Heart right ventricle (tissue), 16 donors: Measurements from ENCODE around the gene GPSM1. TPM values are rescaled to one million over a fixed set of nuclear protein-coding genes. Genes with fewer than 3 reads are reported as not detected.

Source experiments
- ATAC-seq, 8 donors: fragments of 200-7000 bp; cut with Tn5 transposase; one replicate each; pipeline ENCODE4 v1.9.1; 2020; ENCODE audit warnings: mild to moderate bottlenecking in 8 of 8, moderate library complexity in 8 of 8, moderate number of reproducible peaks in 1 of 8
- DNase-seq, 2 donors: peaks; one replicate each; pipeline ENCODE4 v3.0.0-alpha.2; 2020
- H3K27ac ChIP-seq, 10 donors: fragments of 200-600 bp; sonication (generic) in 2 of 10; one replicate each; pipeline versions ENCODE4 v1.5.0 to v1.8.0; 2020 to 2022; ENCODE audit warnings: mild to moderate bottlenecking in 3 of 10
- H3K27me3 ChIP-seq, 7 donors: fragments of 200-600 bp; one replicate each; pipeline ENCODE4 v1.8.0; 2021 to 2022; ENCODE audit warnings: mild to moderate bottlenecking in 2 of 7
- H3K36me3 ChIP-seq, 9 donors: fragments of 200-600 bp; sonication (generic) in 1 of 9; one replicate each; pipeline versions ENCODE4 v1.5.0 to v1.8.0; 2020 to 2022; ENCODE audit warnings: mild to moderate bottlenecking in 2 of 9
- H3K4me1 ChIP-seq, 9 donors: fragments of 200-600 bp; sonication (generic) in 1 of 9; one replicate each; pipeline versions ENCODE4 v1.5.0 to v1.8.0; 2020 to 2022; ENCODE audit warnings: mild to moderate bottlenecking in 4 of 9
- H3K4me3 ChIP-seq, 10 donors: fragments of 200-600 bp; sonication (generic) in 2 of 10; one replicate each; pipeline versions ENCODE4 v1.5.0 to v1.8.0; 2020 to 2022; ENCODE audit warnings: mild to moderate bottlenecking in 7 of 10, moderate library complexity in 2 of 10
- H3K9me3 ChIP-seq, 11 donors: fragments of 200-600 bp in 10 of 11; sonication (generic) in 2 of 11; one replicate each; pipeline versions ENCODE4 v1.5.0 to v1.8.0; 2013 to 2022; ENCODE audit warnings: mild to moderate bottlenecking in 2 of 11, control low read depth in 1 of 11, moderate library complexity in 1 of 11
- WGBS, 2 donors: extraction: QIAGEN DNeasy Blood & Tissue Kit; methylation state at CpG; one replicate each; pipeline ENCODE4 v1.1.7; 2013; ENCODE audit warnings: inconsistent platforms in 1 of 2; 5-methylcytosine and 5-hydroxymethylcytosine counted together
- intact Hi-C, 10 donors: fragments of 100-400 bp; cut with DNase I; formaldehyde crosslinking; loops; one replicate each; pipeline versions ENCODE4 v1.11.1 to v1.14.2; 2022
- polyA plus RNA-seq, 2 donors: library from polyadenylated mRNA; stranded (reverse); fragments of 200-250 nt; gene quantifications; one replicate each; pipeline ENCODE4 v1.2.3, GENCODE V29; 2013
- total RNA-seq, 10 donors: library from RNA; stranded (reverse); fragmentation: NEBNext Ultra II Directional in 3 of 10; extraction: Animal tissue kit (Norgen Biotek cat#: 25700) in 3 of 10; gene quantifications; one replicate each; pipeline versions ENCODE4 v1.2.1 to v1.2.4, GENCODE V29; 2021 to 2023
- TF ChIP-seq, protein P1 (sequence below), 9 donors: fragments of 200-600 bp; sonication (generic) in 2 of 9; IDR thresholded peaks; one replicate each; pipeline versions ENCODE4 v1.5.0 to v1.8.0; 2021 to 2022; ENCODE audit warnings: antibody characterized with exemption in 9 of 9, mild to moderate bottlenecking in 5 of 9, moderate library complexity in 1 of 9
- donor health status: Arrhythmogenic right ventricular cardiomyopathy.
- donor health status: ischemic (EF 13 %, LVEDD 7.1; RV severe dilation, severe dysfunction).
- donor health status: healthy with polysubstance abuse.
- donor health status: DM: no; HTN: yes; CAD: no.
- donor health status: DM: no; HTN: no; CAD: no.
- donor health status: ischemic (EF 25% LVEDD 6.9; RV normal size, moderate dysfunction).
- donor health status: ischemic (EF 25% LVEDD 5.7; RV mildly dilated, moderate dysfunction).
- donor health status: healthy.
- donor health status: DM: yes; HTN: yes; CAD: no.
- donor health status: Ischemic cardiomyopathy.
- donor health status: ischemic (EF 35%, LVEDD 5.7; RV mildly dilated, moderate dysfunction).
- donor health status: nonischemic (EF 11% LVEDD 7.7; RV severe dilation, severe dysfunction).
- donor health status: DM: yes; HTN: yes; CAD: no.
- donor health status: PGD.
- donor health status: ischemic (EF 29% LVEDD 5.4; RV normal size, mild dysfunction).
- donor health status: nonischemic (EF 23%, LVEDD 6.1; RV moderate dilation, normal function).

GPSM1 gene
- total and polyA plus RNA-seq, 12 donors = 19.4 to 87.8 (median 25.8) TPM

DNA sequence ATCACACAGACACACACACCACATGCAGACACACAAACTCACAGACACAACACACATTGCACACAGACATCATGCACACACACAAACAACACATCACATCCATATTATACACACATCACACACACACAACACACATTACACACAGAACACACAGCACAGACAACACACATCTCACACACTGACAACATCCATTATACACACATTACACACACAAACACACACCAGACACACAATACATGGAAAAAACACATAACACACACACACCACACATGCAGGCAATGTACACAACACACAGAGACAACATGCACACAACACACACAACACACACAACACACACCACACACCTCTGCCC lies 18.7 kb upstream of the GPSM1 start:
- intact Hi-C loops = no loop called here
- ATAC-seq = no peak
- TF ChIP-seq, protein P1, sequence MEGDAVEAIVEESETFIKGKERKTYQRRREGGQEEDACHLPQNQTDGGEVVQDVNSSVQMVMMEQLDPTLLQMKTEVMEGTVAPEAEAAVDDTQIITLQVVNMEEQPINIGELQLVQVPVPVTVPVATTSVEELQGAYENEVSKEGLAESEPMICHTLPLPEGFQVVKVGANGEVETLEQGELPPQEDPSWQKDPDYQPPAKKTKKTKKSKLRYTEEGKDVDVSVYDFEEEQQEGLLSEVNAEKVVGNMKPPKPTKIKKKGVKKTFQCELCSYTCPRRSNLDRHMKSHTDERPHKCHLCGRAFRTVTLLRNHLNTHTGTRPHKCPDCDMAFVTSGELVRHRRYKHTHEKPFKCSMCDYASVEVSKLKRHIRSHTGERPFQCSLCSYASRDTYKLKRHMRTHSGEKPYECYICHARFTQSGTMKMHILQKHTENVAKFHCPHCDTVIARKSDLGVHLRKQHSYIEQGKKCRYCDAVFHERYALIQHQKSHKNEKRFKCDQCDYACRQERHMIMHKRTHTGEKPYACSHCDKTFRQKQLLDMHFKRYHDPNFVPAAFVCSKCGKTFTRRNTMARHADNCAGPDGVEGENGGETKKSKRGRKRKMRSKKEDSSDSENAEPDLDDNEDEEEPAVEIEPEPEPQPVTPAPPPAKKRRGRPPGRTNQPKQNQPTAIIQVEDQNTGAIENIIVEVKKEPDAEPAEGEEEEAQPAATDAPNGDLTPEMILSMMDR (IDR thresholded peaks at IDR 0.05) = no peak
- H3K36me3 ChIP-seq = no peaks in the 10 kb centered on the region
- no peaks in the 10 kb centered on the region for H3K9me3 ChIP-seq
- H3K27ac ChIP-seq = no peak overlapping the region
- peaks cover 0 to 42% (median 27%) of the 10 kb centered on the region in 7 donors for H3K27me3 ChIP-seq
- peaks cover 0 to 4% (median 0%) of the 10 kb centered on the region in 9 donors for H3K4me1 ChIP-seq
- DNase-seq = no peak
- H3K4me3 ChIP-seq = no peak overlapping the region

GRCh38 chr9:136309101-136309801 lies 18.1 kb upstream of the GPSM1 start:
- H3K36me3 ChIP-seq = no peaks in the 10 kb centered on the region

DNA sequence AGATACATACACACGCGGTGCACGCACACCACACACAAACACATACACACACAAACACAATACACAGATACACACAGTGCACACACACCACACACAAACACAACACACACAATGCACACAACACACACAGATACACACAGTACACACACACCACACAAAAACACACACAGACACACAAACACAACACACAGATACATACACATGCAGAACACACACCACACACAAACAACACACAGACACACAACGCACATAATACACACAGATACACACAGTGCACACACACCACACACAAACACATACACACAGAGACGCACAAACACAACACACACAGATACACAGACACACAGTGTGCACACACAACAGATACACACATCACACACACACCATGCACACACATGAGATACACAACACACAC lies 17.5 kb upstream of the GPSM1 start:
- Histone ChIP-seq H3K4me1 (peaks cover 0 to under 1% (median 0%) of the 10 kb centered on the region in 9 donors), H3K4me3 (no peak overlapping the region), H3K27me3 (peaks cover 0 to 36% (median 25%) of the 10 kb centered on the region in 7 donors), H3K9me3 (peaks cover 0 to 8% (median 0%) of the 10 kb centered on the region in 11 donors), H3K36me3 (no peaks in the 10 kb centered on the region), H3K27ac (no peak overlapping the region)
- DNase-seq = no peak
- ATAC-seq = no peak
- intact Hi-C loops = loop anchor here in 3 of 10 donors (5.0 to 10.0 kb wide), 2 partner anchors 92 to 95 kb away; partner anchors contain the start of gene SNAPC4 (in 3 of the 3)
- WGBS, 2 donors = 94 to 95% methylated on average over 5 of the region's 5 CpGs
- TF ChIP-seq, protein P1 (IDR thresholded peaks at IDR 0.05) = no peak

More at GRCh38 chr9:136309101-136309801, 18.1 kb upstream of the GPSM1 start:
- TF ChIP-seq, protein P1 (IDR thresholded peaks at IDR 0.05) = no peak
- peaks cover 0 to 2% (median 0%) of the 10 kb centered on the region in 11 donors for H3K9me3 ChIP-seq
- DNase-seq = no peak
- H3K4me3 ChIP-seq = no peak overlapping the region
- H3K27me3 ChIP-seq = peaks cover 0 to 39% (median 25%) of the 10 kb centered on the region in 7 donors
- intact Hi-C loops = no loop called here
- ATAC-seq = no peak
- no peak overlapping the region for H3K27ac ChIP-seq
- WGBS, 2 donors = 74 to 75% methylated on average over 22 of the region's 22 CpGs
- peaks cover 0 to 4% (median 0%) of the 10 kb centered on the region in 9 donors for H3K4me1 ChIP-seq

- H3K9me3 ChIP-seq = peaks cover 0 to 14% (median 4%) of the 10 kb centered on the region in 11 donors
- TF ChIP-seq, protein P1 (IDR thresholded peaks at IDR 0.05) = no peak
- WGBS, 2 donors = 69 to 78% methylated on average over 26 to 28 of the region's 28 CpGs
- H3K4me3 ChIP-seq = no peak overlapping the region
- H3K4me1 ChIP-seq = no peaks in the 10 kb centered on the region
- H3K36me3 ChIP-seq = no peaks in the 10 kb centered on the region
- H3K27ac ChIP-seq = no peak overlapping the region
- H3K27me3 ChIP-seq = peaks cover 0 to 34% (median 25%) of the 10 kb centered on the region in 7 donors
- ATAC-seq (no peak), DNase-seq (peak in 1 of 2 donors; percentile 12)
- intact Hi-C loops = loop anchor here in 3 of 10 donors (5.0 to 10.0 kb wide), 2 partner anchors 92 to 94 kb away; partner anchors contain the start of gene SNAPC4 (in 3 of the 3)
Measured at GRCh38 chr9:136310273-136311030, 16.9 kb upstream of the GPSM1 start.
